Esophagus squamous epithelium (tissue), 5 donors: ENCODE data around the gene LGALS7. TPM values are rescaled to one million over a fixed set of nuclear protein-coding genes. Genes with fewer than 3 reads are reported as not detected.
"Not testable (repeated sequence)": the region's sequence is repeated elsewhere in the genome, so short reads cannot be mapped to it uniquely, and the experiment has no call there.

Experiments used
- DNase-seq: peaks from one replicate; lab custom pipeline; 2025; lab: John Stamatoyannopoulos, UW
- H3K27ac ChIP-seq, 4 donors: fragments of 200-600 bp; sonication (generic); one replicate each; pipeline ENCODE4 v1.5.1; 2016 to 2019; ENCODE audit warnings: mild to moderate bottlenecking in 1 of 4
- H3K27me3 ChIP-seq, 4 donors: fragments of 200-600 bp; sonication (generic); 1 replicate in 3 of 4; 2 replicates in 1 of 4; pipeline versions ENCODE4 v1.5.1 to v1.6.0; 2017 to 2021; ENCODE audit warnings: antibody characterized with exemption in 1 of 4
- H3K36me3 ChIP-seq, 3 donors: fragments of 200-600 bp; sonication (generic); one replicate each; pipeline ENCODE4 v1.5.1; 2016 to 2019
- H3K4me1 ChIP-seq, 3 donors: fragments of 200-600 bp; sonication (generic); one replicate each; pipeline ENCODE4 v1.5.1; 2017 to 2019
- H3K4me3 ChIP-seq, 4 donors: fragments of 200-600 bp; sonication (generic); 1 replicate in 3 of 4; 2 replicates in 1 of 4; pipeline ENCODE4 v1.5.1; 2016 to 2019; ENCODE audit warnings: mild to moderate bottlenecking in 2 of 4, moderate library complexity in 1 of 4
- H3K9me3 ChIP-seq, 3 donors: fragments of 200-600 bp; sonication (generic); one replicate each; pipeline ENCODE4 v1.5.1; 2016 to 2019
- CTCF ChIP-seq, 6 experiments: fragments of 450-650 bp in 4 of 6; fragments of 200-600 bp in 2 of 6; sonication (generic) in 2 of 6; IDR thresholded peaks; one replicate each; pipeline ENCODE4 v1.5.1; 2016 to 2019; ENCODE audit warnings: antibody characterized with exemption in 6 of 6, mild to moderate bottlenecking in 4 of 6, moderate library complexity in 4 of 6
- POLR2A ChIP-seq, 4 donors: fragments of 450-650 bp; IDR thresholded peaks; one replicate each; pipeline ENCODE4 v1.6.1; 2017; ENCODE audit warnings: antibody characterized with exemption in 4 of 4, mild to moderate bottlenecking in 4 of 4, moderate library complexity in 3 of 4
- WGBS, 2 donors: methylation state at CpG; one replicate each; pipeline ENCODE4 v1.1.5; 2018; 5-methylcytosine and 5-hydroxymethylcytosine counted together
- intact Hi-C: fragments of 100-400 bp; cut with DNase I; formaldehyde crosslinking; loops from one replicate; pipeline ENCODE4 v1.15.0; 2022
- total RNA-seq, 4 donors: library from RNA; depleted of rRNA; stranded (reverse); fragments of >200 nt; gene quantifications; one replicate each; pipeline ENCODE4 v1.1.0, GENCODE V29; 2016
- donor health status: DM: yes; HTN: yes; CAD: no.

Gene LGALS7
- 100 to 1,000 TPM in 2 of 4 donors, 10 to 100 TPM in 1, 1 to 10 TPM in 1; 7.1 to 266 (median 114) TPM for total RNA-seq

GRCh38 chr19:38773469-38774177, at the start of gene LGALS7:
Gene LGALS7 (minus strand): TSS chr19:38773517. CDS start chr19:38773492, 25 bp downstream.
- WGBS, 2 donors, result 70 to 75% methylated on average over 5 to 6 of the region's 14 CpGs
- TF ChIP-seq POLR2A (IDR thresholded peaks at IDR 0.05) (no peak), CTCF (IDR thresholded peaks at IDR 0.05) (no peak)
- H3K27ac ChIP-seq, result peak within 1 kb of the TSS in 3 of 4 donors; percentile 70 to 84 (median 81)
- intact Hi-C loops, result no loop called here
- no peaks in the 10 kb centered on the region for H3K9me3 ChIP-seq
- peaks cover 15 to 45% (median 17%) of the 10 kb centered on the region in 3 donors for H3K4me1 ChIP-seq
- no peaks in the 10 kb centered on the region for H3K27me3 ChIP-seq
- no peak within 1 kb of the TSS for H3K4me3 ChIP-seq
- no peaks in the 10 kb centered on the region for H3K36me3 ChIP-seq
- DNase-seq, result no peak

- intact Hi-C loops, H3K27me3 ChIP-seq, H3K9me3 ChIP-seq, H3K4me3 ChIP-seq, DNase-seq, H3K27ac ChIP-seq, H3K4me1 ChIP-seq: not testable (repeated sequence)
- WGBS, 2 donors, result 93% methylated on average over 3 of the region's 29 CpGs; no CpG with 5 or more reads in 1 of the 2 donors
- peaks cover 11 to 97% (median 21%) of the 10 kb centered on the region in 3 donors for H3K36me3 ChIP-seq
Measured at GRCh38 chr19:38821230-38821825, 48.0 kb upstream of the LGALS7 start.

- Histone ChIP-seq H3K36me3 (peaks cover 11 to 95% (median 35%) of the 10 kb centered on the region in 3 donors), H3K9me3 (no peaks in the 10 kb centered on the region), H3K27ac (no peak overlapping the region), H3K27me3 (no peaks in the 10 kb centered on the region), H3K4me3 (no peak overlapping the region), H3K4me1 (no peaks in the 10 kb centered on the region)
- 77 to 79% methylated on average over 10 to 11 of the region's 13 CpGs for WGBS, 2 donors
- no peak for TF ChIP-seq CTCF (IDR thresholded peaks at IDR 0.05)
- TF ChIP-seq POLR2A (IDR thresholded peaks at IDR 0.05), result no peak
- intact Hi-C loops, result no loop called here
- no peak for DNase-seq
Measured at GRCh38 chr19:38819231-38819920, 46.1 kb upstream of the LGALS7 start.

GRCh38 chr19:38817081-38817480, 43.8 kb upstream of the LGALS7 start:
- Histone ChIP-seq H3K4me3 (no peak overlapping the region), H3K4me1 (no peaks in the 10 kb centered on the region), H3K27ac (no peak overlapping the region), H3K36me3 (peaks cover 11 to 72% (median 29%) of the 10 kb centered on the region in 3 donors), H3K9me3 (no peaks in the 10 kb centered on the region), H3K27me3 (no peaks in the 10 kb centered on the region)
- TF ChIP-seq POLR2A (IDR thresholded peaks at IDR 0.05) (no peak), CTCF (IDR thresholded peaks at IDR 0.05) (no peak)
- no peak for DNase-seq
- 83 to 88% methylated on average over 4 to 14 of the region's 15 CpGs for WGBS, 2 donors
- intact Hi-C loops, result no loop called here

GRCh38 chr19:38816131-38816750, 42.9 kb upstream of the LGALS7 start:
- H3K27me3 ChIP-seq, result no peaks in the 10 kb centered on the region
- whole genome bisulfite sequencing, 2 donors, result 96% methylated on average over 4 to 5 of the region's 18 CpGs
- no peaks in the 10 kb centered on the region for H3K4me1 ChIP-seq
- no peak for DNase-seq
- H3K36me3 ChIP-seq, result peaks cover 11 to 64% (median 29%) of the 10 kb centered on the region in 3 donors
- no peaks in the 10 kb centered on the region for H3K9me3 ChIP-seq
- no peak overlapping the region for H3K27ac ChIP-seq
- intact Hi-C loops, result no loop called here
- H3K4me3 ChIP-seq, result no peak overlapping the region
- TF ChIP-seq POLR2A (IDR thresholded peaks at IDR 0.05) (no peak), CTCF (IDR thresholded peaks at IDR 0.05) (no peak)
